Activated naive CD4-positive, alpha-beta T cell treated with anti-CD3 and anti-CD28 coated beads, Interleukin-2, amount 10 ng/mL, durations not matched to agents 7 days and 5 days (primary cell): Measurements from ENCODE around the gene SHFL.

Experiments
- CTCF ChIA-PET: fragments of 350-600 bp; sonication (Branson Sonifier 250); formaldehyde crosslinking; loops from one replicate; lab custom pipeline; 2021; ENCODE audit warnings: antibody characterized with exemption; lab: Charles Lee
- DNase-seq: peaks from one replicate; pipeline ENCODE4 v3.0.0-alpha.2; 2020
- H3K27ac Mint-ChIP-seq: one replicate; pipeline ENCODE4 v1.8.0; 2021; ENCODE audit warnings: mild to moderate bottlenecking, moderate library complexity, mixed read lengths
- H3K27me3 Mint-ChIP-seq: one replicate; pipeline ENCODE4 v1.8.0; 2021; ENCODE audit warnings: mild to moderate bottlenecking, mixed read lengths
- H3K36me3 Mint-ChIP-seq: one replicate; pipeline ENCODE4 v1.8.0; 2021; ENCODE audit warnings: mixed read lengths
- H3K4me1 Mint-ChIP-seq: one replicate; pipeline ENCODE4 v1.8.0; 2021; ENCODE audit warnings: mixed read lengths
- H3K4me3 Mint-ChIP-seq: one replicate; pipeline ENCODE4 v1.8.0; 2021; ENCODE audit warnings: mild to moderate bottlenecking, moderate library complexity, mixed read lengths
- H3K9me3 Mint-ChIP-seq: one replicate; pipeline ENCODE4 v1.8.0; 2021; ENCODE audit warnings: mixed read lengths

SHFL gene

GRCh38 chr19:10109528-10109927 is 23.4 kb downstream of the SHFL start:
- H3K4me1 Mint-ChIP-seq = peaks cover 76% of the 10 kb centered on the region
- no peaks in the 10 kb centered on the region for H3K27me3 Mint-ChIP-seq
- no peak for DNase-seq
- H3K9me3 Mint-ChIP-seq = no peaks in the 10 kb centered on the region
- H3K36me3 Mint-ChIP-seq = peaks cover 47% of the 10 kb centered on the region
- CTCF ChIA-PET = interaction anchor here (2.6 kb wide), 1 partner anchor 11 kb away, joined by 12 read pairs; no protein-coding TSS in a partner anchor
- H3K4me3 Mint-ChIP-seq = peak overlapping the region; percentile 26
- H3K27ac Mint-ChIP-seq = peak overlapping the region; percentile 45

- Mint-ChIP-seq H3K36me3 (peaks cover 54% of the 10 kb centered on the region), H3K4me3 (no peak overlapping the region), H3K4me1 (peaks cover 68% of the 10 kb centered on the region), H3K27me3 (no peaks in the 10 kb centered on the region), H3K9me3 (no peaks in the 10 kb centered on the region), H3K27ac (peak overlapping the region; percentile 78)
- CTCF ChIA-PET = no interaction called here
- no peak for DNase-seq
These were observed 24.2 kb downstream of the SHFL start for GRCh38 chr19:10110076-10110971.

- DNase-seq = no peak
- no peak overlapping the region for H3K4me3 Mint-ChIP-seq
- peaks cover 59% of the 10 kb centered on the region for H3K36me3 Mint-ChIP-seq
- H3K4me1 Mint-ChIP-seq = peaks cover 61% of the 10 kb centered on the region
- no peaks in the 10 kb centered on the region for H3K9me3 Mint-ChIP-seq
- H3K27ac Mint-ChIP-seq = peak overlapping the region; percentile 78
- CTCF ChIA-PET = interaction anchor here (5.1 kb wide), 1 partner anchor 12 kb away, joined by 51 read pairs; no protein-coding TSS in a partner anchor
- no peaks in the 10 kb centered on the region for H3K27me3 Mint-ChIP-seq
These were observed 24.8 kb downstream of the SHFL start for GRCh38 chr19:10110972-10111317.

- DNase-seq = no peak
- Mint-ChIP-seq H3K9me3 (no peaks in the 10 kb centered on the region), H3K27me3 (no peaks in the 10 kb centered on the region), H3K27ac (peak within 1 kb of the TSS; percentile 82), H3K4me1 (peaks cover 62% of the 10 kb centered on the region), H3K4me3 (peak within 1 kb of the TSS; percentile 31), H3K36me3 (peaks cover 62% of the 10 kb centered on the region)
- CTCF ChIA-PET = interaction anchor here (5.1 kb wide), 1 partner anchor 12 kb away, joined by 51 read pairs; no protein-coding TSS in a partner anchor
These were observed 25.3 kb downstream of the SHFL start, which contains the start of gene P2RY11 for GRCh38 chr19:10111405-10111811. P2RY11 (plus strand) TSS chr19:10111693; CDS start chr19:10111722, 29 bp downstream.

- H3K36me3 Mint-ChIP-seq = peaks cover 59% of the 10 kb centered on the region
- CTCF ChIA-PET = interaction anchor here (1.2 to 5.1 kb wide), 2 partner anchors 13 to 27 kb away, joined by 4 to 51 read pairs; no protein-coding TSS in a partner anchor
- H3K9me3 Mint-ChIP-seq = no peaks in the 10 kb centered on the region
- peak overlapping the region; percentile 82 for H3K27ac Mint-ChIP-seq
- peaks cover 58% of the 10 kb centered on the region for H3K4me1 Mint-ChIP-seq
- no peak for DNase-seq
- H3K27me3 Mint-ChIP-seq = no peaks in the 10 kb centered on the region
- peak overlapping the region; percentile 24 for H3K4me3 Mint-ChIP-seq
These were observed 26.1 kb downstream of the SHFL start for GRCh38 chr19:10112037-10112761.

- peaks cover 54% of the 10 kb centered on the region for H3K4me1 Mint-ChIP-seq
- H3K4me3 Mint-ChIP-seq = no peak overlapping the region
- no peaks in the 10 kb centered on the region for H3K9me3 Mint-ChIP-seq
- H3K27me3 Mint-ChIP-seq = no peaks in the 10 kb centered on the region
- H3K27ac Mint-ChIP-seq = peak overlapping the region; percentile 82
- H3K36me3 Mint-ChIP-seq = peaks cover 56% of the 10 kb centered on the region
- CTCF ChIA-PET = interaction anchor here (0.6 to 5.1 kb wide), 8 partner anchors 10 to 180 kb away, joined by 3 to 51 read pairs (median 4); partner anchors contain the start of gene ANGPTL6
- peak; percentile 73 for DNase-seq
These were observed 26.9 kb downstream of the SHFL start for GRCh38 chr19:10112895-10113591.

- Mint-ChIP-seq H3K9me3 (no peaks in the 10 kb centered on the region), H3K27ac (peak overlapping the region; percentile 82), H3K36me3 (peaks cover 52% of the 10 kb centered on the region), H3K4me3 (no peak overlapping the region), H3K27me3 (no peaks in the 10 kb centered on the region), H3K4me1 (peaks cover 49% of the 10 kb centered on the region)
- CTCF ChIA-PET = interaction anchor here (0.6 to 5.1 kb wide), 8 partner anchors 11 to 181 kb away, joined by 3 to 51 read pairs (median 4); partner anchors contain the start of gene ANGPTL6
- DNase-seq = no peak
These were observed 27.5 kb downstream of the SHFL start for GRCh38 chr19:10113592-10113963.

GRCh38 chr19:10113964-10114650 is 28.0 kb downstream of the SHFL start:
- H3K4me1 Mint-ChIP-seq = peaks cover 53% of the 10 kb centered on the region

GRCh38 chr19:10114651-10115391 is 28.7 kb downstream of the SHFL start:
- Mint-ChIP-seq H3K27ac (no peak overlapping the region), H3K4me3 (no peak overlapping the region), H3K4me1 (peaks cover 50% of the 10 kb centered on the region), H3K9me3 (no peaks in the 10 kb centered on the region), H3K27me3 (no peaks in the 10 kb centered on the region), H3K36me3 (peaks cover 48% of the 10 kb centered on the region)
- CTCF ChIA-PET = interaction anchor here (1.2 to 5.1 kb wide), 3 partner anchors 12 to 19 kb away, joined by 5 to 51 read pairs (median 5); partner anchors contain the start of gene ANGPTL6
- no peak for DNase-seq

More at GRCh38 chr19:10113964-10114650, 28.0 kb downstream of the SHFL start:
- no peak for DNase-seq
- CTCF ChIA-PET = interaction anchor here (0.8 to 5.1 kb wide), 5 partner anchors 11 to 136 kb away, joined by 3 to 51 read pairs (median 5); partner anchors contain the start of gene ANGPTL6
- Mint-ChIP-seq H3K27ac (no peak overlapping the region), H3K36me3 (peaks cover 55% of the 10 kb centered on the region), H3K27me3 (no peaks in the 10 kb centered on the region), H3K4me3 (no peak overlapping the region), H3K9me3 (no peaks in the 10 kb centered on the region)

- H3K36me3 Mint-ChIP-seq = peaks cover 43% of the 10 kb centered on the region
These were observed 29.4 kb downstream of the SHFL start for GRCh38 chr19:10115392-10116084.

GRCh38 chr19:10116085-10116865 is 30.2 kb downstream of the SHFL start:
- H3K27me3 Mint-ChIP-seq = no peaks in the 10 kb centered on the region
- H3K9me3 Mint-ChIP-seq = no peaks in the 10 kb centered on the region
- peaks cover 40% of the 10 kb centered on the region for H3K36me3 Mint-ChIP-seq
- peak overlapping the region; percentile 55 for H3K27ac Mint-ChIP-seq
- no peak overlapping the region for H3K4me3 Mint-ChIP-seq
- CTCF ChIA-PET = interaction anchor here (0.9 to 5.1 kb wide), 2 partner anchors 10 to 17 kb away, joined by 3 to 51 read pairs; partner anchors contain the start of gene PPAN
- no peak for DNase-seq
- H3K4me1 Mint-ChIP-seq = peaks cover 45% of the 10 kb centered on the region

More at GRCh38 chr19:10115392-10116084, 29.4 kb downstream of the SHFL start:
- H3K4me3 Mint-ChIP-seq = peak overlapping the region; percentile 7
- H3K9me3 Mint-ChIP-seq = no peaks in the 10 kb centered on the region
- H3K27me3 Mint-ChIP-seq = no peaks in the 10 kb centered on the region
- no peak for DNase-seq
- CTCF ChIA-PET = interaction anchor here (5.1 kb wide), 1 partner anchor 16 kb away, joined by 51 read pairs; no protein-coding TSS in a partner anchor
- peak overlapping the region; percentile 55 for H3K27ac Mint-ChIP-seq
- H3K4me1 Mint-ChIP-seq = peaks cover 48% of the 10 kb centered on the region
